ENCODE data around the gene CPNE7. TPM values are rescaled to one million over a fixed set of nuclear protein-coding genes. Genes with fewer than 3 reads are reported as not detected.

The CPNE7 gene
- total and polyA plus RNA-seq, 2 donors = 9.6 to 12.8 TPM

- Histone ChIP-seq H3K27me3 (ENCODE audit: control insufficient read depth in 2 of 2, insufficient read depth in 1 of 2, low read length in 1 of 2) (no peaks in the 10 kb centered on the region), H3K4me3 (ENCODE audit: low read length in 2 of 2) (no peak overlapping the region), H3K9me3 (ENCODE audit: control insufficient read depth in 2 of 2, insufficient read depth in 1 of 2, low read length in 1 of 2) (no peaks in the 10 kb centered on the region), H3K27ac (ENCODE audit: low read depth in 1 of 2, low read length in 1 of 2) (no peak overlapping the region), H3K36me3 (ENCODE audit: control insufficient read depth in 2 of 2, insufficient read depth in 2 of 2, low read length in 1 of 2) (no peaks in the 10 kb centered on the region), H3K4me1 (ENCODE audit: control insufficient read depth in 2 of 2, insufficient read depth in 2 of 2, low read length in 2 of 2) (peaks cover 7 to 58% of the 10 kb centered on the region in 2 donors)
- WGBS = 96% methylated on average over 25 of the region's 25 CpGs
- no peak for DNase-seq (ENCODE audit: low read depth in 6 of 9, low spot score in 9 of 9)
Measured at GRCh38 chr16:89596061-89596689, 20.6 kb downstream of the CPNE7 start.

GRCh38 chr16:89596957-89597649, 21.5 kb downstream of the CPNE7 start:
- peaks cover 0 to 3% of the 10 kb centered on the region in 2 donors for H3K27me3 ChIP-seq (ENCODE audit: control insufficient read depth in 2 of 2, insufficient read depth in 1 of 2, low read length in 1 of 2)
- peaks cover 10 to 62% of the 10 kb centered on the region in 2 donors for H3K4me1 ChIP-seq (ENCODE audit: control insufficient read depth in 2 of 2, insufficient read depth in 2 of 2, low read length in 2 of 2)
- no peaks in the 10 kb centered on the region for H3K36me3 ChIP-seq (ENCODE audit: control insufficient read depth in 2 of 2, insufficient read depth in 2 of 2, low read length in 1 of 2)
- H3K27ac ChIP-seq (ENCODE audit: low read depth in 1 of 2, low read length in 1 of 2) = no peak overlapping the region
- WGBS = 91% methylated on average over 19 of the region's 19 CpGs
- DNase-seq (ENCODE audit: low read depth in 6 of 9, low spot score in 9 of 9) = no peak
- H3K9me3 ChIP-seq (ENCODE audit: control insufficient read depth in 2 of 2, insufficient read depth in 1 of 2, low read length in 1 of 2) = no peaks in the 10 kb centered on the region
- no peak overlapping the region for H3K4me3 ChIP-seq (ENCODE audit: low read length in 2 of 2)

- WGBS = 94% methylated on average over 14 of the region's 14 CpGs
- no peak for DNase-seq (ENCODE audit: low read depth in 6 of 9, low spot score in 9 of 9)
- Histone ChIP-seq H3K4me3 (ENCODE audit: low read length in 2 of 2) (no peak overlapping the region), H3K27ac (ENCODE audit: low read depth in 1 of 2, low read length in 1 of 2) (no peak overlapping the region), H3K27me3 (ENCODE audit: control insufficient read depth in 2 of 2, insufficient read depth in 1 of 2, low read length in 1 of 2) (peaks cover 0 to 10% of the 10 kb centered on the region in 2 donors), H3K36me3 (ENCODE audit: control insufficient read depth in 2 of 2, insufficient read depth in 2 of 2, low read length in 1 of 2) (no peaks in the 10 kb centered on the region), H3K4me1 (ENCODE audit: control insufficient read depth in 2 of 2, insufficient read depth in 2 of 2, low read length in 2 of 2) (peaks cover 21 to 73% of the 10 kb centered on the region in 2 donors), H3K9me3 (ENCODE audit: control insufficient read depth in 2 of 2, insufficient read depth in 1 of 2, low read length in 1 of 2) (no peaks in the 10 kb centered on the region)
Measured at GRCh38 chr16:89598199-89598598, 22.6 kb downstream of the CPNE7 start.

- Histone ChIP-seq H3K27me3 (ENCODE audit: control insufficient read depth in 2 of 2, insufficient read depth in 1 of 2, low read length in 1 of 2) (peaks cover 0 to 10% of the 10 kb centered on the region in 2 donors), H3K4me3 (ENCODE audit: low read length in 2 of 2) (no peak overlapping the region), H3K4me1 (ENCODE audit: control insufficient read depth in 2 of 2, insufficient read depth in 2 of 2, low read length in 2 of 2) (peaks cover 14 to 63% of the 10 kb centered on the region in 2 donors), H3K36me3 (ENCODE audit: control insufficient read depth in 2 of 2, insufficient read depth in 2 of 2, low read length in 1 of 2) (no peaks in the 10 kb centered on the region), H3K9me3 (ENCODE audit: control insufficient read depth in 2 of 2, insufficient read depth in 1 of 2, low read length in 1 of 2) (no peaks in the 10 kb centered on the region), H3K27ac (ENCODE audit: low read depth in 1 of 2, low read length in 1 of 2) (no peak overlapping the region)
- DNase-seq (ENCODE audit: low read depth in 6 of 9, low spot score in 9 of 9) = peak in 3 of 9 donors; percentile 58 to 70 (median 61)
- WGBS = 32% methylated on average over 8 of the region's 8 CpGs
Measured at GRCh38 chr16:89599451-89599858, 23.9 kb downstream of the CPNE7 start.

GRCh38 chr16:89599902-89600301, 24.3 kb downstream of the CPNE7 start:
- DNase-seq (ENCODE audit: low read depth in 6 of 9, low spot score in 9 of 9) = no peak
- Histone ChIP-seq H3K4me3 (ENCODE audit: low read length in 2 of 2) (no peak overlapping the region), H3K4me1 (ENCODE audit: control insufficient read depth in 2 of 2, insufficient read depth in 2 of 2, low read length in 2 of 2) (peaks cover 16 to 63% of the 10 kb centered on the region in 2 donors), H3K9me3 (ENCODE audit: control insufficient read depth in 2 of 2, insufficient read depth in 1 of 2, low read length in 1 of 2) (no peaks in the 10 kb centered on the region), H3K27ac (ENCODE audit: low read depth in 1 of 2, low read length in 1 of 2) (no peak overlapping the region), H3K27me3 (ENCODE audit: control insufficient read depth in 2 of 2, insufficient read depth in 1 of 2, low read length in 1 of 2) (peaks cover 0 to 10% of the 10 kb centered on the region in 2 donors), H3K36me3 (ENCODE audit: control insufficient read depth in 2 of 2, insufficient read depth in 2 of 2, low read length in 1 of 2) (no peaks in the 10 kb centered on the region)
- 93% methylated on average over 10 of the region's 10 CpGs for WGBS

GRCh38 chr16:89600427-89600826, 24.9 kb downstream of the CPNE7 start:
- Histone ChIP-seq H3K27me3 (ENCODE audit: control insufficient read depth in 2 of 2, insufficient read depth in 1 of 2, low read length in 1 of 2) (peaks cover 0 to 10% of the 10 kb centered on the region in 2 donors), H3K4me1 (ENCODE audit: control insufficient read depth in 2 of 2, insufficient read depth in 2 of 2, low read length in 2 of 2) (peaks cover 17 to 63% of the 10 kb centered on the region in 2 donors), H3K9me3 (ENCODE audit: control insufficient read depth in 2 of 2, insufficient read depth in 1 of 2, low read length in 1 of 2) (no peaks in the 10 kb centered on the region), H3K36me3 (ENCODE audit: control insufficient read depth in 2 of 2, insufficient read depth in 2 of 2, low read length in 1 of 2) (no peaks in the 10 kb centered on the region), H3K4me3 (ENCODE audit: low read length in 2 of 2) (no peak overlapping the region), H3K27ac (ENCODE audit: low read depth in 1 of 2, low read length in 1 of 2) (no peak overlapping the region)
- WGBS = 91% methylated on average over 12 of the region's 12 CpGs
- DNase-seq (ENCODE audit: low read depth in 6 of 9, low spot score in 9 of 9) = no peak

GRCh38 chr16:89600956-89601355, 25.4 kb downstream of the CPNE7 start:
- WGBS = 93% methylated on average over 8 of the region's 8 CpGs
- no peak overlapping the region for H3K27ac ChIP-seq (ENCODE audit: low read depth in 1 of 2, low read length in 1 of 2)
- no peak for DNase-seq (ENCODE audit: low read depth in 6 of 9, low spot score in 9 of 9)
- peaks cover 19 to 64% of the 10 kb centered on the region in 2 donors for H3K4me1 ChIP-seq (ENCODE audit: control insufficient read depth in 2 of 2, insufficient read depth in 2 of 2, low read length in 2 of 2)
- peaks cover 0 to 10% of the 10 kb centered on the region in 2 donors for H3K27me3 ChIP-seq (ENCODE audit: control insufficient read depth in 2 of 2, insufficient read depth in 1 of 2, low read length in 1 of 2)
- no peaks in the 10 kb centered on the region for H3K9me3 ChIP-seq (ENCODE audit: control insufficient read depth in 2 of 2, insufficient read depth in 1 of 2, low read length in 1 of 2)
- H3K36me3 ChIP-seq (ENCODE audit: control insufficient read depth in 2 of 2, insufficient read depth in 2 of 2, low read length in 1 of 2) = no peaks in the 10 kb centered on the region
- H3K4me3 ChIP-seq (ENCODE audit: low read length in 2 of 2) = no peak overlapping the region

- H3K27ac ChIP-seq (ENCODE audit: low read depth in 1 of 2, low read length in 1 of 2) = peak overlapping the region in 1 of 2 donors; percentile 60
- no peaks in the 10 kb centered on the region for H3K9me3 ChIP-seq (ENCODE audit: control insufficient read depth in 2 of 2, insufficient read depth in 1 of 2, low read length in 1 of 2)
- H3K36me3 ChIP-seq (ENCODE audit: control insufficient read depth in 2 of 2, insufficient read depth in 2 of 2, low read length in 1 of 2) = no peaks in the 10 kb centered on the region
- H3K27me3 ChIP-seq (ENCODE audit: control insufficient read depth in 2 of 2, insufficient read depth in 1 of 2, low read length in 1 of 2) = peaks cover 0 to 10% of the 10 kb centered on the region in 2 donors
- no peak for DNase-seq (ENCODE audit: low read depth in 6 of 9, low spot score in 9 of 9)
- WGBS = 80% methylated on average over 22 of the region's 22 CpGs
- no peak overlapping the region for H3K4me3 ChIP-seq (ENCODE audit: low read length in 2 of 2)
- H3K4me1 ChIP-seq (ENCODE audit: control insufficient read depth in 2 of 2, insufficient read depth in 2 of 2, low read length in 2 of 2) = peaks cover 19 to 64% of the 10 kb centered on the region in 2 donors
Measured at GRCh38 chr16:89601906-89602272, 26.3 kb downstream of the CPNE7 start.

- H3K4me1 ChIP-seq (ENCODE audit: control insufficient read depth in 2 of 2, insufficient read depth in 2 of 2, low read length in 2 of 2) = peaks cover 23 to 64% of the 10 kb centered on the region in 2 donors
- H3K4me3 ChIP-seq (ENCODE audit: low read length in 2 of 2) = no peak overlapping the region
- peak overlapping the region; percentile 60 to 77 for H3K27ac ChIP-seq (ENCODE audit: low read depth in 1 of 2, low read length in 1 of 2)
- no peaks in the 10 kb centered on the region for H3K9me3 ChIP-seq (ENCODE audit: control insufficient read depth in 2 of 2, insufficient read depth in 1 of 2, low read length in 1 of 2)
- DNase-seq (ENCODE audit: low read depth in 6 of 9, low spot score in 9 of 9) = peak in 2 of 9 donors; percentile 36 to 69
- WGBS = 6% methylated on average over 22 of the region's 22 CpGs
- peaks cover 0 to 10% of the 10 kb centered on the region in 2 donors for H3K27me3 ChIP-seq (ENCODE audit: control insufficient read depth in 2 of 2, insufficient read depth in 1 of 2, low read length in 1 of 2)
- no peaks in the 10 kb centered on the region for H3K36me3 ChIP-seq (ENCODE audit: control insufficient read depth in 2 of 2, insufficient read depth in 2 of 2, low read length in 1 of 2)
Measured at GRCh38 chr16:89602273-89602951, 26.9 kb downstream of the CPNE7 start.
